Fibroblast of lung (primary cell): ENCODE results near the gene TGM2. TPM values are rescaled to one million over a fixed set of nuclear protein-coding genes. Genes with fewer than 3 reads are reported as not detected.

Experiments
- DNase-seq, 2 donors: peaks; one replicate each; pipeline versions ENCODE4 v3.0.0 to v3.0.0-alpha.2; 2010; ENCODE audit warnings: low read depth in 2 of 2
- H2AFZ ChIP-seq: 2 replicates; pipeline ENCODE4 v1.5.1; 2012; ENCODE audit warnings: low read length, control low read depth, inconsistent platforms
- H3K27ac ChIP-seq: 2 replicates; pipeline ENCODE4 v1.5.1; 2011; ENCODE audit warnings: low read length, control low read depth; ENCODE audit not compliant: insufficient read depth
- H3K27me3 ChIP-seq: 2 replicates; pipeline ENCODE4 v1.5.1; 2011; ENCODE audit warnings: mild to moderate bottlenecking, low read length; ENCODE audit not compliant: control insufficient read depth, insufficient read depth
- H3K36me3 ChIP-seq: 2 replicates; pipeline ENCODE4 v1.5.1; 2011; ENCODE audit warnings: low read length; ENCODE audit not compliant: control insufficient read depth, insufficient read depth
- H3K4me1 ChIP-seq: 2 replicates; pipeline ENCODE4 v1.5.1; 2011; ENCODE audit warnings: low read length; ENCODE audit not compliant: control insufficient read depth, insufficient read depth; ENCODE audit errors: extremely low read depth
- H3K4me2 ChIP-seq: 2 replicates; pipeline ENCODE4 v1.5.1; 2011; ENCODE audit warnings: low read length, control low read depth; ENCODE audit not compliant: insufficient read depth; ENCODE audit errors: extremely low read depth
- H3K4me3 ChIP-seq, 4 experiments: fragments of 200-600 bp in 1 of 4; sonication (generic) in 1 of 4; replicated peaks in 1 of 4; 2 replicates each; pipeline ENCODE4 v1.5.1; 2011 to 2016; ENCODE audit warnings: low read length in 4 of 4, low read depth in 3 of 4, mild to moderate bottlenecking in 3 of 4, control low read depth in 2 of 4, inconsistent platforms in 1 of 4, mixed read lengths in 1 of 4; ENCODE audit not compliant: insufficient read depth in 1 of 4; ENCODE audit errors: control extremely low read depth in 1 of 4
- H3K79me2 ChIP-seq: 2 replicates; pipeline ENCODE4 v1.5.1; 2012; ENCODE audit warnings: mild to moderate bottlenecking, low read length, inconsistent platforms; ENCODE audit not compliant: control insufficient read depth, insufficient read depth
- H3K9ac ChIP-seq: 2 replicates; pipeline ENCODE4 v1.5.1; 2011; ENCODE audit warnings: mild to moderate bottlenecking, low read length, control low read depth; ENCODE audit not compliant: insufficient read depth
- H3K9me3 ChIP-seq: 2 replicates; pipeline ENCODE4 v1.5.1; 2012; ENCODE audit warnings: low read depth, low read length; ENCODE audit not compliant: control insufficient read depth, insufficient read depth
- H4K20me1 ChIP-seq: 2 replicates; pipeline ENCODE4 v1.5.1; 2011; ENCODE audit warnings: low read length; ENCODE audit not compliant: control insufficient read depth, insufficient read depth; ENCODE audit errors: extremely low read depth
- CTCF ChIP-seq, 2 donors: IDR thresholded peaks in 1 of 2; conservative IDR thresholded peaks in 1 of 2; 1 replicate in 1 of 2; 2 replicates in 1 of 2; pipeline ENCODE4 v1.5.1; 2011 to 2012; ENCODE audit warnings: low read length in 2 of 2, control low read depth in 1 of 2, inconsistent platforms in 1 of 2, low read depth in 1 of 2, mild to moderate bottlenecking in 1 of 2
- EZH2 ChIP-seq: IDR thresholded peaks from 2 replicates; pipeline ENCODE4 v1.5.1; 2012; ENCODE audit warnings: low read length, control low read depth, mild to moderate bottlenecking; ENCODE audit errors: missing control alignments
- polyA plus RNA-seq, 2 donors: library from polyadenylated mRNA; depleted of rRNA in 1 of 2; stranded (reverse) in 1 of 2; unstranded in 1 of 2; fragments of >200 nt; gene quantifications; 2 replicates each; pipeline ENCODE4 v1.2.1, GENCODE V29; 2011 to 2012; ENCODE audit warnings: missing spikeins in 1 of 2
- total RNA-seq: library from RNA; depleted of rRNA; stranded (reverse); fragments of >200 nt; gene quantifications from 2 replicates; pipeline ENCODE4 v1.2.1, GENCODE V29; 2014

The TGM2 gene
- total and polyA plus RNA-seq, 2 donors (not counting 1 experiment from before 2014, with no cell fraction given), result 103 to 238 TPM

DNA sequence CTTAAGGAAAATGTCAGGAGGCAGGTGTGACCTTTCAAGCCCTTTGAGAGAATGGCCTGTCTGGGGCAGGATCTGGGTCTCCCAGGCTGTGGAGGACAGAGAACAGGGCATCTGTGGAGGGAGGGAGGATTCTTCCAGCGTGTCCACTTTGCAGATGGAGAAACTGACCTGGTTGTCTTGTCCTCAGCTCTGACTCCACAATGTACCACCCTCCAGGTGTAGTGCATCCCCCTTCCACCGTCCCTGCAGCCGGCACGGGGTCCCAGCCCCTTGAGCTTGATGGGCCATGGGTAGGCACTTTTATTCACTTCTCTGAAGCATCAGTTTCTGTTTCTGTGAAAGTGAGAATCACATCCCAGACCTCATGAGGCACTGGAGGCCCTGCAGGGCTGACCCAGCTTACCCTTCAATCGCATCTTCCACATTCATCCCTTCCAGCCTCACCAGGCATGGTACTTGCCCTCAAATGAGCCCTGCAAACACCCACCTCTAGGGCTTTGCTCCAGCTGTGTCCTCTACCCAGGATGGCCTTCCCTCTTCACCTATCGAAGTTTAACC is 4.6 kb upstream of the TGM2 start:
- no peaks in the 10 kb centered on the region for H3K27me3 ChIP-seq
- H3K27ac ChIP-seq, result no peak overlapping the region
- H3K36me3 ChIP-seq, result no peaks in the 10 kb centered on the region
- no peak for DNase-seq
- no peak overlapping the region for H3K4me2 ChIP-seq
- H3K79me2 ChIP-seq, result peaks cover 3% of the 10 kb centered on the region
- no peak for TF ChIP-seq EZH2
- no peak for TF ChIP-seq CTCF (conservative IDR thresholded peaks at IDR 0.05 in 1 of 2, IDR thresholded peaks at IDR 0.05 in 1 of 2; ENCODE audit: low read depth in 1 of 2, low read length in 2 of 2)
- H3K4me3 ChIP-seq, result no peak overlapping the region
- H3K9me3 ChIP-seq, result no peaks in the 10 kb centered on the region
- no peak overlapping the region for H2AFZ ChIP-seq
- H3K4me1 ChIP-seq, result peaks cover 47% of the 10 kb centered on the region
- H4K20me1 ChIP-seq, result no peaks in the 10 kb centered on the region
- no peak overlapping the region for H3K9ac ChIP-seq

DNA sequence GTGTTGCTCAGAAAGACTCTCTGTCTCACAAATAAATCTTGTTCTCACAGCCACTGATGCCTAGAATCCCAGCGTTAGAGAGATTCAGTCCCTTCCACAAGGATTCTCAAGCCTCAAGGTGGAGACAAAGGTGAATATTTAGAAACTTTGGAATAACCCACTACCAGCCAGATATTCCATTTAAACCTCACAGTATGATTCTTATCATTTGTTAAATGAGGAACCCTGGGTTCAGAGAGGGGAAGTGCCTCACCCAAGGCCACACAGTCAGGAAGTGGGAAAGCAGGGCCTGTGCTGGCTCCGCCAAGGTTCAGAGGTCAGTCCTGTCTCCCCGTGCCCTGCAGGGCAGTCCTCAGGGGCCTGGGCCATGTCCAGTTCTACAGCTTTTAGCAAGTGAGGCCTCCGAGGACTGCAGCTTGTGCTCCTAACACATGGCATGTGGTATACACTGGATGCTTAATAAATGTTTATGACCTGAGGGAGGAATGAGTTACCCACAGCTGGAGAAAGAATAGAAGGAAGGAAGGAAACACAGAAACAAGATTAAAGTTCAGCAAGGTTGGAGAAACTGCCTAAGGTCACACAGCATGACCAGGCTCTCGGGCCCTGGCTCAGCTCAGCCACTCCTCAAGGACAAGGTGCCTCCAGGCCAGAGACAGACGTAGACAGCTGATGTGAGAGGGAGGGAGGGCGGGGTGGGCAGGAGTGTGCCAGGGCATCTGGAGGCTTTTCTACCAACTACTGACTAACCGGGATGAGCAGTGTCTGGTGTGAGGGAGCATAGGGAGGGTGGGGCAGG is 3.9 kb upstream of the TGM2 start:
- TF ChIP-seq EZH2, result no peak
- TF ChIP-seq CTCF (conservative IDR thresholded peaks at IDR 0.05 in 1 of 2, IDR thresholded peaks at IDR 0.05 in 1 of 2; ENCODE audit: low read depth in 1 of 2, low read length in 2 of 2), result no peak
- Histone ChIP-seq H3K4me2 (no peak overlapping the region), H2AFZ (no peak overlapping the region), H3K4me1 (peaks cover 50% of the 10 kb centered on the region), H3K27ac (peak overlapping the region; percentile 69), H4K20me1 (no peaks in the 10 kb centered on the region), H3K9me3 (no peaks in the 10 kb centered on the region), H3K27me3 (no peaks in the 10 kb centered on the region), H3K9ac (no peak overlapping the region), H3K4me3 (no peak overlapping the region), H3K36me3 (no peaks in the 10 kb centered on the region), H3K79me2 (peaks cover 4% of the 10 kb centered on the region)
- no peak for DNase-seq

- Histone ChIP-seq H3K27ac (peak overlapping the region; percentile 69), H3K36me3 (no peaks in the 10 kb centered on the region), H3K9me3 (no peaks in the 10 kb centered on the region), H3K4me1 (peaks cover 52% of the 10 kb centered on the region), H3K9ac (no peak overlapping the region), H3K79me2 (peaks cover 7% of the 10 kb centered on the region), H3K27me3 (no peaks in the 10 kb centered on the region), H2AFZ (no peak overlapping the region), H3K4me3 (no peak overlapping the region), H4K20me1 (no peaks in the 10 kb centered on the region), H3K4me2 (no peak overlapping the region)
- no peak for TF ChIP-seq CTCF (conservative IDR thresholded peaks at IDR 0.05 in 1 of 2, IDR thresholded peaks at IDR 0.05 in 1 of 2; ENCODE audit: low read depth in 1 of 2, low read length in 2 of 2)
- TF ChIP-seq EZH2, result no peak
- peak; percentile 91 to 97 for DNase-seq
Measured at GRCh38 chr20:38167851-38168760, 3.0 kb upstream of the TGM2 start.
